ENCODE results near the gene POU2AF1. TPM values are rescaled to one million over a fixed set of nuclear protein-coding genes. Genes with fewer than 3 reads are reported as not detected.

POU2AF1 gene
- total RNA-seq, 1 donor from 2014 or later = 2.5 TPM

- no peak overlapping the region for H3K4me3 ChIP-seq
- ATAC-seq (no peak), DNase-seq (no peak)
- intact Hi-C loops (cut with DNase I) = no loop called here
- H3K4me1 ChIP-seq = no peaks in the 10 kb centered on the region
- H3K9me3 ChIP-seq = no peaks in the 10 kb centered on the region
- TF ChIP-seq CTCF (IDR thresholded peaks at IDR 0.05) = no peak
- no peak overlapping the region for H3K27ac ChIP-seq
- no peaks in the 10 kb centered on the region for H3K27me3 ChIP-seq
- H3K36me3 ChIP-seq = no peaks in the 10 kb centered on the region
Measured at GRCh38 chr11:111384494-111384893, 5.4 kb upstream of the POU2AF1 start.

DNA sequence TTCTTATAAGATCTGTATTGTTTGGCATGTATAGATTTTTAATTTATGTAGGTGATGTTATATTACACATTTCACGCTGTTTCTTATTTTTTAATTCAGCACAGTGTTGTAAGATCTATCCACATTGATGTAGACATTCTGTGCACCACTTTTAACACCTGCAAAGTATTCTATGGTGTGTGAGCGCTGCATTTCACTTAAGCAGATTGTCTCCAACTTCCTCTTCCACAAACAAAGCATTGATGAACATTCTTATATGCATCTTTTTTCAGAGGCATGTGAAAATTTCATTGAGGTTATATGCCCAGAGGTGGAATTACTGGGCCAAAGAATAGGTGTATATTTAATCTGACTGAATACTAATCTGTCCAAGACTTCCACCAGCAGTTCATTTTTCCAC, 3.4 kb upstream of the POU2AF1 start:
- ATAC-seq = no peak
- no peaks in the 10 kb centered on the region for H3K27me3 ChIP-seq
- intact Hi-C loops (cut with DNase I) = no loop called here
- no peak for TF ChIP-seq CTCF (IDR thresholded peaks at IDR 0.05)
- no peaks in the 10 kb centered on the region for H3K36me3 ChIP-seq
- no peak for DNase-seq
- no peak overlapping the region for H3K27ac ChIP-seq
- no peaks in the 10 kb centered on the region for H3K4me1 ChIP-seq
- no peak overlapping the region for H3K4me3 ChIP-seq
- no peaks in the 10 kb centered on the region for H3K9me3 ChIP-seq

DNA sequence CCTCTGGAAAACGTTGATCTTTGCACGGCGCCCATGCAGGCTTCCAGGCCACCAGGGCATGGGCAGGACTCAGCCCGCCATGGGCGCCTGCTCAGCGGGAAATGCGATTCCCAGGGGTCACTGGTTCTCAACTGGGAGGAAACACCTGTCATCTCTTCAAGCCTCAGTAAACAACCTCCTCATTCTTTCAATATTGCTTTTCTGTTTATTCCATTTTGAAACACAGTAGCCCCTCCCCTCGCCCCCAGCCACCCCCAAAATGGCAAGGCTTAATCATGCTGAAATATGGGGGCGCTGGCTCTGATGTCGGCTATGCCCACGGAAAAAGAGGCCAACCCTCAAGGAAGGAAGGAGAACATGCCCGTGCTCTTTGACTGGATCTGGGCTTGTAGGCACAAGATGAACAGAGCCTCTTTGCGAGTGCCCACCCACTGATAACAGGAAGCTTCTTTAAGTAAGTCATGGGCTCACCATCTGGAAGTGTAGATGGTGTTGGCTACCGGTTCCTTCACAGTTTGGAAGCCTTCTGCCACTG, 594 bp upstream of the POU2AF1 start:
- DNase-seq (no peak), ATAC-seq (peak; percentile 9)
- H3K27ac ChIP-seq = no peak overlapping the region
- no peaks in the 10 kb centered on the region for H3K36me3 ChIP-seq
- H3K9me3 ChIP-seq = no peaks in the 10 kb centered on the region
- no peaks in the 10 kb centered on the region for H3K27me3 ChIP-seq
- no peak overlapping the region for H3K4me3 ChIP-seq
- no peak for TF ChIP-seq CTCF (IDR thresholded peaks at IDR 0.05)
- intact Hi-C loops (cut with DNase I) = no loop called here
- H3K4me1 ChIP-seq = no peaks in the 10 kb centered on the region

GRCh38 chr11:111378185-111378860, 752 bp downstream of the POU2AF1 start:
- no peak overlapping the region for H3K4me3 ChIP-seq
- intact Hi-C loops (cut with DNase I) = no loop called here
- ATAC-seq = no peak

DNA sequence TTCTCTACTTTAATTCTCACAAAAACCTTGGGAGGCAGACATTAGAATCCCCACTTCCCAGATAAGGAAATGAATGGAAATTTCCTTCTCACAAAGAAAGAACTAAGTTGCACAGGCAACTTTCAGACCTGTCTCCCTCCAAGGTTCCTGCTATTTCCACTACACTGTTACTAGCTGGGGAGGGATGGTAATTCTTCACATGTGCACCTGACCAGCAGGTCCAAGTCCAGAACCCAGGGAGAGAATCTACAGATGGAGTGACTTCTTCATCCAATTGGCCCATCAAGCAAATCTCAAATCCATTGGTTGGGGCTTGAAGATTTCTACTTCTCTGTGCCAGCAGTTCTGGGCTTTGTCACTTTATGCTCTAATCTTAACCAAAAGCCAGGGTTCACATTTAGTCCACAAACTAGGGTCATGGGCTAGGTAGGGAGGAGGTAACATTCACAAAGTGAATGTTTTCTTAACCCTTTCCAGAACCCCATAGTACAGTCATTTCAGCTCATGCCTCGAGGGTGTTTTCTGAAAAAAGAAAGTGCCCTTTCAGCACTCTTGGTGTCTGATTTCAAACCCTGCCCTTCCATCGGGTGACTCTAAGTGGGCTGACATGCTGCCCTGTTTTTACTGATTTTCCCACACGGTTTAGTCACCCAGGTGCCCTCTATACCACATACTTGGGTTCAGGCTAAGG, 2.7 kb downstream of the POU2AF1 start:
- Histone ChIP-seq H3K9me3 (no peaks in the 10 kb centered on the region), H3K36me3 (no peaks in the 10 kb centered on the region), H3K4me3 (no peak overlapping the region), H3K27me3 (no peaks in the 10 kb centered on the region), H3K27ac (no peak overlapping the region), H3K4me1 (no peaks in the 10 kb centered on the region)
- intact Hi-C loops (cut with DNase I) = no loop called here
- ATAC-seq = no peak
- TF ChIP-seq CTCF (IDR thresholded peaks at IDR 0.05) = no peak
- no peak for DNase-seq

More at GRCh38 chr11:111378185-111378860, 752 bp downstream of the POU2AF1 start:
- no peaks in the 10 kb centered on the region for H3K9me3 ChIP-seq
- TF ChIP-seq CTCF (IDR thresholded peaks at IDR 0.05) = no peak
- no peak for DNase-seq
- H3K27ac ChIP-seq = no peak overlapping the region
- no peaks in the 10 kb centered on the region for H3K27me3 ChIP-seq
- no peaks in the 10 kb centered on the region for H3K36me3 ChIP-seq
- no peaks in the 10 kb centered on the region for H3K4me1 ChIP-seq
